ENCODE data around the gene PELI1.

Gene PELI1

GRCh38 chr2:64124168-64124567 is 20.1 kb downstream of the PELI1 start:
- Histone ChIP-seq H3K4me1 (ENCODE audit: control insufficient read depth, insufficient read depth, low read length) (no peaks in the 10 kb centered on the region), H3K4me3 (ENCODE audit: low read length in 2 of 2) (no peak overlapping the region), H3K9ac (ENCODE audit: low read length in 2 of 2) (no peak overlapping the region), H3K27ac (ENCODE audit: low read length) (no peak overlapping the region), H3K9me3 (ENCODE audit: control insufficient read depth in 2 of 2, low read length in 2 of 2) (no peaks in the 10 kb centered on the region), H3K36me3 (ENCODE audit: control insufficient read depth in 2 of 2, insufficient read depth in 2 of 2, low read length in 2 of 2) (no peaks in the 10 kb centered on the region), H3K27me3 (ENCODE audit: control insufficient read depth in 1 of 2, insufficient read depth in 2 of 2, low read length in 2 of 2) (no peaks in the 10 kb centered on the region)

- Histone ChIP-seq H3K27me3 (ENCODE audit: control insufficient read depth in 1 of 2, insufficient read depth in 2 of 2, low read length in 2 of 2) (no peaks in the 10 kb centered on the region), H3K4me1 (ENCODE audit: control insufficient read depth, insufficient read depth, low read length) (no peaks in the 10 kb centered on the region), H3K4me3 (ENCODE audit: low read length in 2 of 2) (no peak overlapping the region)
These were observed 20.5 kb downstream of the PELI1 start for GRCh38 chr2:64123740-64124139.

DNA sequence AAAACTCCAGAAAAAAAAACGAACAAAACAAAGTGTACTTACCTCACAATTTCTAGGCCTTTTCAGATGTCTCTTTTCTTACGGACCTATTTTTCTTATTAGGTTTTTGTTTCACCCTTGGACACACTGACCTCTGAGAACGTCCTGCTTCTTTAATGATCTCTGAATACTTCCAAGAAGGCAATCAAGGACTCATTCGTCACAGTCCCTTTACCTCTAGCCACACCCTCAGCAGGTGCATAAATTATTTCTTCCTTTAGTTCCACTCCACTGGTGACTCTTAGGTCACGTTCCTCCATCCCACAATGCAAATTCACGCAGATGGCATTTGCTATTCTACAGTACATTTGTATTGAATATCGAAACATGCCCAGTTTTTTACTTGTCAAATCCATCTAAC is 21.9 kb downstream of the PELI1 start:
- H3K27me3 ChIP-seq (ENCODE audit: control insufficient read depth in 1 of 2, insufficient read depth in 2 of 2, low read length in 2 of 2): no peaks in the 10 kb centered on the region
- no peaks in the 10 kb centered on the region for H3K36me3 ChIP-seq (ENCODE audit: control insufficient read depth in 2 of 2, insufficient read depth in 2 of 2, low read length in 2 of 2)
- H3K9me3 ChIP-seq (ENCODE audit: control insufficient read depth in 2 of 2, low read length in 2 of 2): no peaks in the 10 kb centered on the region
- H3K27ac ChIP-seq (ENCODE audit: low read length): no peak overlapping the region
- H3K4me3 ChIP-seq (ENCODE audit: low read length in 2 of 2): no peak overlapping the region
- no peak overlapping the region for H3K9ac ChIP-seq (ENCODE audit: low read length in 2 of 2)
- H3K4me1 ChIP-seq (ENCODE audit: control insufficient read depth, insufficient read depth, low read length): no peaks in the 10 kb centered on the region

More at GRCh38 chr2:64123740-64124139, 20.5 kb downstream of the PELI1 start:
- H3K9me3 ChIP-seq (ENCODE audit: control insufficient read depth in 2 of 2, low read length in 2 of 2): no peaks in the 10 kb centered on the region
- H3K36me3 ChIP-seq (ENCODE audit: control insufficient read depth in 2 of 2, insufficient read depth in 2 of 2, low read length in 2 of 2): no peaks in the 10 kb centered on the region
- no peak overlapping the region for H3K27ac ChIP-seq (ENCODE audit: low read length)
- H3K9ac ChIP-seq (ENCODE audit: low read length in 2 of 2): no peak overlapping the region

DNA sequence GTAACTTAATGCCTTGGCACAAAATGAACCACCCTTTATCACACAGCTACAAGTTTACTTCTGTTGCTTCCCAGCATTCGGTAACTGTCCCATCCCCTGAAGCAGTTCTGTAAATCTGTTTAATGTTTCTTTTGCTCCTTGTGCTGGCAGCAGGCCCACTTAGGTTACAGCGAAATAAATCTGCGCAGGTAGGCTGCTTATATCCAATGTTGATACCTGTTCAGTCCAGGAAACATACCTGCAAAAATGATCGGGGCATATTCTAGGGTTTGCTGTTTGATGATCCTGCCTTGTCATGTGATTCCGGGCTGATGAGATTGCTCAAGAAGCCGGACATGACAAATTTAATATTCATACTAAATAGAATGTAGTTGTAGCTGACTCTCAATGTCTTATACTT is 23.3 kb downstream of the PELI1 start:
- no peak overlapping the region for H3K27ac ChIP-seq (ENCODE audit: low read length)
- no peaks in the 10 kb centered on the region for H3K36me3 ChIP-seq (ENCODE audit: control insufficient read depth in 2 of 2, insufficient read depth in 2 of 2, low read length in 2 of 2)
- no peak overlapping the region for H3K9ac ChIP-seq (ENCODE audit: low read length in 2 of 2)
- no peaks in the 10 kb centered on the region for H3K27me3 ChIP-seq (ENCODE audit: control insufficient read depth in 1 of 2, insufficient read depth in 2 of 2, low read length in 2 of 2)
- no peaks in the 10 kb centered on the region for H3K9me3 ChIP-seq (ENCODE audit: control insufficient read depth in 2 of 2, low read length in 2 of 2)
- H3K4me3 ChIP-seq (ENCODE audit: low read length in 2 of 2): no peak overlapping the region
- no peaks in the 10 kb centered on the region for H3K4me1 ChIP-seq (ENCODE audit: control insufficient read depth, insufficient read depth, low read length)

GRCh38 chr2:64120008-64120407 is 24.2 kb downstream of the PELI1 start:
- Histone ChIP-seq H3K4me3 (ENCODE audit: low read length in 2 of 2) (no peak overlapping the region), H3K27ac (ENCODE audit: low read length) (no peak overlapping the region), H3K9ac (ENCODE audit: low read length in 2 of 2) (no peak overlapping the region), H3K27me3 (ENCODE audit: control insufficient read depth in 1 of 2, insufficient read depth in 2 of 2, low read length in 2 of 2) (no peaks in the 10 kb centered on the region), H3K9me3 (ENCODE audit: control insufficient read depth in 2 of 2, low read length in 2 of 2) (no peaks in the 10 kb centered on the region), H3K4me1 (ENCODE audit: control insufficient read depth, insufficient read depth, low read length) (no peaks in the 10 kb centered on the region), H3K36me3 (ENCODE audit: control insufficient read depth in 2 of 2, insufficient read depth in 2 of 2, low read length in 2 of 2) (no peaks in the 10 kb centered on the region)

GRCh38 chr2:64119369-64119768 is 24.9 kb downstream of the PELI1 start:
- no peak overlapping the region for H3K4me3 ChIP-seq (ENCODE audit: low read length in 2 of 2)
- no peaks in the 10 kb centered on the region for H3K9me3 ChIP-seq (ENCODE audit: control insufficient read depth in 2 of 2, low read length in 2 of 2)
- no peaks in the 10 kb centered on the region for H3K4me1 ChIP-seq (ENCODE audit: control insufficient read depth, insufficient read depth, low read length)
- no peak overlapping the region for H3K9ac ChIP-seq (ENCODE audit: low read length in 2 of 2)
- H3K27ac ChIP-seq (ENCODE audit: low read length): no peak overlapping the region
- no peaks in the 10 kb centered on the region for H3K27me3 ChIP-seq (ENCODE audit: control insufficient read depth in 1 of 2, insufficient read depth in 2 of 2, low read length in 2 of 2)
- H3K36me3 ChIP-seq (ENCODE audit: control insufficient read depth in 2 of 2, insufficient read depth in 2 of 2, low read length in 2 of 2): no peaks in the 10 kb centered on the region

DNA sequence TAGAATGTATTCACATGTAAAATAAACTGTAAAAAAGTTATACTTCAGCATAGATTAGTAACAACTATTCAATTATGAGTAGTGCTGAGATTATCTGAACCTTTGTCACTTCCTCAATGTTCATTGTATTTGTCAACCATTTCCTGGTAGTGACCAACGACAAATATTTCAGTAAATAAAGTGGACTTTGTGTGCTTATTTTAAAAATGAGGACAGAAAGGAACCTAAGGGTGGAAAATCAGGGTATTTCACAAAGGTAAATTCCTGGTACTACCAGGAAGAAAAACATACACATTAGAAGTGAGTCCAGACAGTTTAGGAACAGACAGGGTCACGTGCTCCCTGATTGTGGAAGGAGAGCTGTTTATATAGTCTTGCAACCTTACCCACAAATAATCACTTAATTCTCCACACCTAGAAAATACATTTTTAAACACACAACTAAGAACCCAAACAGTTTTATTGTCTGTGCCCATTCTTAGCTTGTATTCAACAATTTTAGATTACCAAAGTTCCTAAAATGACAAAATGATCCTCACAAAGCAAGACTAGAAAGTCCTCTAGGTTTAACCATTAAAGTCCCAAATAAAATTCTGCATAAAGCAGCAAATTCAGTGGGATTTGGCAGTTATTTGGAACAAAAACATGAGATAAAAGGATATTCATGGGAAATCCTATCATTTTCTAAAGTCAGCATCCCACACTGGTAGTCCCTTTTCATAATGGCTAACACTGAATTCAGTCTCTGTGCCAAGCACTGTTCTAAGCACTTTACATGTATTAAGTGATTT is 28.2 kb downstream of the PELI1 start:
- H3K9me3 ChIP-seq (ENCODE audit: control insufficient read depth in 2 of 2, low read length in 2 of 2): no peaks in the 10 kb centered on the region
- H3K27ac ChIP-seq (ENCODE audit: low read length): no peak overlapping the region
- no peak overlapping the region for H3K9ac ChIP-seq (ENCODE audit: low read length in 2 of 2)
- H3K27me3 ChIP-seq (ENCODE audit: control insufficient read depth in 1 of 2, insufficient read depth in 2 of 2, low read length in 2 of 2): no peaks in the 10 kb centered on the region
- no peak overlapping the region for H3K4me3 ChIP-seq (ENCODE audit: low read length in 2 of 2)
- no peaks in the 10 kb centered on the region for H3K4me1 ChIP-seq (ENCODE audit: control insufficient read depth, insufficient read depth, low read length)
- no peaks in the 10 kb centered on the region for H3K36me3 ChIP-seq (ENCODE audit: control insufficient read depth in 2 of 2, insufficient read depth in 2 of 2, low read length in 2 of 2)

- H3K27ac ChIP-seq (ENCODE audit: low read length): no peak overlapping the region
- H3K9ac ChIP-seq (ENCODE audit: low read length in 2 of 2): no peak overlapping the region
- H3K4me3 ChIP-seq (ENCODE audit: low read length in 2 of 2): no peak overlapping the region
- H3K36me3 ChIP-seq (ENCODE audit: control insufficient read depth in 2 of 2, insufficient read depth in 2 of 2, low read length in 2 of 2): no peaks in the 10 kb centered on the region
- H3K27me3 ChIP-seq (ENCODE audit: control insufficient read depth in 1 of 2, insufficient read depth in 2 of 2, low read length in 2 of 2): no peaks in the 10 kb centered on the region
- no peaks in the 10 kb centered on the region for H3K4me1 ChIP-seq (ENCODE audit: control insufficient read depth, insufficient read depth, low read length)
- H3K9me3 ChIP-seq (ENCODE audit: control insufficient read depth in 2 of 2, low read length in 2 of 2): no peaks in the 10 kb centered on the region
These were observed 29.3 kb downstream of the PELI1 start for GRCh38 chr2:64114912-64115277.

DNA sequence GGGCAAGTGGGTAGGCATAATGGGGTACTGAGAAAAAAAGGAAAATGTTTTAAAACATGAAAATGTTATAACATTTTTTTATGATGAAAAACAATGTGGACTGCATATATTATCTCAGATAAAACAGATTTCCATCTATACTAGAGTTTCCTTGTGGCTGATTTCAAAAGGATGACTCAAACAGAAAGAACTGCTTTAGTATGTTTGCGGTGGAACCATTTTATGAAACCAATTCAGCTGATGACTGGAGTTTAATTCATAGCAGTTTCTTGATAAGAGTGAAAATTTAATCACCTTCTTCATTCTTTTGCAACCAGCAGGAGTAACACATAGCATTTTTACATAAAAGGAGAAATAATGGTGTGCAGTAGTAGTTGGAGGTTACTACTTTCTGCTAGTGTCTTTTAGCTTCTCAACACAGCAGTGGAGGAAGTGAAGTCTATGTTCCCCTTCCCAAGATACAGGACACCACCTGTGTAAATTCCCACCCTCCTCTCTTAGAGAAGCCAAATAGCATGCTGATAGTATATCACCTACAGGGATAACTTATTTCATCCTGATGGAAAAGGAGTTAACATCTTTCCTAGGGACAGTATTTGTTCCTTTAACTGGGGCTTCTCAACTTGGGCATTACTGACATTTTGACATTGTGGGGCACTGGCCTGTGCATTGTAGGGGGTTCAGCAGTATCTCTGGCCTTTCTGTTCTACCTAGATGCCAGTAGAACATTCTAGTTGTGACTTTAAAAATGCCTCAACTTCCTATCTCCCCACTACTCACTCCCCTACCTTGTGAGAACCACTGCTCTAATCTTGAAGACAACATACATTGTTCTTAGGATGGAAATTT is 29.9 kb downstream of the PELI1 start:
- Histone ChIP-seq H3K27ac (ENCODE audit: low read length) (no peak overlapping the region), H3K9ac (ENCODE audit: low read length in 2 of 2) (no peak overlapping the region), H3K4me1 (ENCODE audit: control insufficient read depth, insufficient read depth, low read length) (peaks cover under 1% of the 10 kb centered on the region), H3K9me3 (ENCODE audit: control insufficient read depth in 2 of 2, low read length in 2 of 2) (no peaks in the 10 kb centered on the region), H3K36me3 (ENCODE audit: control insufficient read depth in 2 of 2, insufficient read depth in 2 of 2, low read length in 2 of 2) (no peaks in the 10 kb centered on the region), H3K27me3 (ENCODE audit: control insufficient read depth in 1 of 2, insufficient read depth in 2 of 2, low read length in 2 of 2) (no peaks in the 10 kb centered on the region), H3K4me3 (ENCODE audit: low read length in 2 of 2) (no peak overlapping the region)

GRCh38 chr2:64112016-64112415 is 32.2 kb downstream of the PELI1 start:
- Histone ChIP-seq H3K4me1 (ENCODE audit: control insufficient read depth, insufficient read depth, low read length) (peaks cover 6% of the 10 kb centered on the region), H3K27me3 (ENCODE audit: control insufficient read depth in 1 of 2, insufficient read depth in 2 of 2, low read length in 2 of 2) (no peaks in the 10 kb centered on the region), H3K27ac (ENCODE audit: low read length) (no peak overlapping the region), H3K36me3 (ENCODE audit: control insufficient read depth in 2 of 2, insufficient read depth in 2 of 2, low read length in 2 of 2) (peaks cover 0 to 3% of the 10 kb centered on the region in 2 donors), H3K4me3 (ENCODE audit: low read length in 2 of 2) (no peak overlapping the region), H3K9ac (ENCODE audit: low read length in 2 of 2) (no peak overlapping the region), H3K9me3 (ENCODE audit: control insufficient read depth in 2 of 2, low read length in 2 of 2) (no peaks in the 10 kb centered on the region)

DNA sequence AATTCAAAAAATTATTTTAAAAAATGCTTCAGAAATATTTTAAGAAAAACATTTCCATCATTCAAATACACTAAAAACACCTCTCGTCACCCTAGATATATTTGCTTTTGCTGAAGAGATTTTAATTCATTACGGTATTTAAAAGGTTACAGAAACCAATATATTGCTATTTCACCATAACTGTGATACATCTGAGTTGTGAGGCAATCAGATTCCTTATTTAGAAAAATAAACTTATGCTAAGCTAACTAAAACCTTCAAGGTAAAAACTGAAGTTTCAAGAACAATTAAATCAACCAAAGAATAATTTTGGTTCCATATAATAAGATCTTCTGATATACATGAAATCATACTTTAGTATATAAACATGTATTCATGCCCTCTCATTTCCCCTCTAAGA is 32.8 kb downstream of the PELI1 start:
- H3K9me3 ChIP-seq (ENCODE audit: control insufficient read depth in 2 of 2, low read length in 2 of 2): no peaks in the 10 kb centered on the region
- H3K4me1 ChIP-seq (ENCODE audit: control insufficient read depth, insufficient read depth, low read length): peaks cover 6% of the 10 kb centered on the region
- no peak overlapping the region for H3K4me3 ChIP-seq (ENCODE audit: low read length in 2 of 2)
- no peak overlapping the region for H3K9ac ChIP-seq (ENCODE audit: low read length in 2 of 2)
- peaks cover 0 to 3% of the 10 kb centered on the region in 2 donors for H3K36me3 ChIP-seq (ENCODE audit: control insufficient read depth in 2 of 2, insufficient read depth in 2 of 2, low read length in 2 of 2)
- no peak overlapping the region for H3K27ac ChIP-seq (ENCODE audit: low read length)
- no peaks in the 10 kb centered on the region for H3K27me3 ChIP-seq (ENCODE audit: control insufficient read depth in 1 of 2, insufficient read depth in 2 of 2, low read length in 2 of 2)

All from stomach smooth muscle (tissue), 2 donors.